ENCODE data around the gene SIAH1. TPM values are rescaled to one million over a fixed set of nuclear protein-coding genes. Genes with fewer than 3 reads are reported as not detected.
A peak's percentile ranks its signal among the peaks of the same experiment; 100 is the strongest.

The SIAH1 gene
- total and polyA plus RNA-seq, 9 of the 15 experiments (the other 6 are each of a cell fraction or from before 2014, with no cell fraction given): 4.1 to 14.3 (median 12.5) TPM

GRCh38 chr16:48365601-48366164, 19.5 kb downstream of the SIAH1 start (continued):
- TF ChIP-seq TOE1 (IDR thresholded peaks at IDR 0.05; ENCODE audit: borderline replicate concordance) (no peak), TOE1 (CRISPR knock-in tag; IDR thresholded peaks at IDR 0.05; ENCODE audit: borderline replicate concordance, low read depth) (no peak), ATF2 (CRISPR knock-in tag; IDR thresholded peaks at IDR 0.05) (no peak), ZBTB2 (IDR thresholded peaks at IDR 0.05) (no peak), IRF2 (CRISPR knock-in tag; IDR thresholded peaks at IDR 0.05) (no peak), CEBPG (CRISPR knock-in tag; IDR thresholded peaks at IDR 0.05) (no peak), CEBPG (tag; conservative IDR thresholded peaks at IDR 0.05 in 1 of 2, IDR thresholded peaks at IDR 0.05 in 1 of 2) (no peak), GMEB1 (CRISPR knock-in tag; IDR thresholded peaks at IDR 0.05) (peak; percentile 41; the same call in 1 of the 2 replicates), ZNF830 (CRISPR knock-in tag; IDR thresholded peaks at IDR 0.05) (no peak), ZFP36 (IDR thresholded peaks at IDR 0.05; ENCODE audit: low read depth, low read length, partially characterized antibody) (no peak), ARHGAP35 (IDR thresholded peaks at IDR 0.05; ENCODE audit: partially characterized antibody) (no peak), BACH1 (tag; IDR thresholded peaks at IDR 0.05) (no peak)
- TF ChIP-seq, protein P1, sequence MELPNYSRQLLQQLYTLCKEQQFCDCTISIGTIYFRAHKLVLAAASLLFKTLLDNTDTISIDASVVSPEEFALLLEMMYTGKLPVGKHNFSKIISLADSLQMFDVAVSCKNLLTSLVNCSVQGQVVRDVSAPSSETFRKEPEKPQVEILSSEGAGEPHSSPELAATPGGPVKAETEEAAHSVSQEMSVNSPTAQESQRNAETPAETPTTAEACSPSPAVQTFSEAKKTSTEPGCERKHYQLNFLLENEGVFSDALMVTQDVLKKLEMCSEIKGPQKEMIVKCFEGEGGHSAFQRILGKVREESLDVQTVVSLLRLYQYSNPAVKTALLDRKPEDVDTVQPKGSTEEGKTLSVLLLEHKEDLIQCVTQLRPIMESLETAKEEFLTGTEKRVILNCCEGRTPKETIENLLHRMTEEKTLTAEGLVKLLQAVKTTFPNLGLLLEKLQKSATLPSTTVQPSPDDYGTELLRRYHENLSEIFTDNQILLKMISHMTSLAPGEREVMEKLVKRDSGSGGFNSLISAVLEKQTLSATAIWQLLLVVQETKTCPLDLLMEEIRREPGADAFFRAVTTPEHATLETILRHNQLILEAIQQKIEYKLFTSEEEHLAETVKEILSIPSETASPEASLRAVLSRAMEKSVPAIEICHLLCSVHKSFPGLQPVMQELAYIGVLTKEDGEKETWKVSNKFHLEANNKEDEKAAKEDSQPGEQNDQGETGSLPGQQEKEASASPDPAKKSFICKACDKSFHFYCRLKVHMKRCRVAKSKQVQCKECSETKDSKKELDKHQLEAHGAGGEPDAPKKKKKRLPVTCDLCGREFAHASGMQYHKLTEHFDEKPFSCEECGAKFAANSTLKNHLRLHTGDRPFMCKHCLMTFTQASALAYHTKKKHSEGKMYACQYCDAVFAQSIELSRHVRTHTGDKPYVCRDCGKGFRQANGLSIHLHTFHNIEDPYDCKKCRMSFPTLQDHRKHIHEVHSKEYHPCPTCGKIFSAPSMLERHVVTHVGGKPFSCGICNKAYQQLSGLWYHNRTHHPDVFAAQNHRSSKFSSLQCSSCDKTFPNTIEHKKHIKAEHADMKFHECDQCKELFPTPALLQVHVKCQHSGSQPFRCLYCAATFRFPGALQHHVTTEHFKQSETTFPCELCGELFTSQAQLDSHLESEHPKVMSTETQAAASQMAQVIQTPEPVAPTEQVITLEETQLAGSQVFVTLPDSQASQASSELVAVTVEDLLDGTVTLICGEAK (IDR thresholded peaks at IDR 0.05): no peak
- TF ChIP-seq, protein P1 (CRISPR knock-in tag; IDR thresholded peaks at IDR 0.05): no peak

Measured in K562 (cell line).